CD4-positive, alpha-beta T cell treated with Interleukin-15 for 1 hour (primary cell): ENCODE measurements around the gene UBE2N.
A peak's percentile ranks its signal among the peaks of the same experiment; 100 is the strongest.

Experiments
- DNase-seq: peaks from one replicate; pipeline ENCODE4 v3.0.0-alpha.2; 2020

Gene UBE2N

GRCh38 chr12:93441617-93442410 is at the start of gene UBE2N:
UBE2N (minus strand) TSS chr12:93441947; CDS start chr12:93441884, 63 bp downstream.
- peak; percentile 97 for DNase-seq

- DNase-seq = no peak
Observed at GRCh38 chr12:93484315-93484981, 42.7 kb upstream of the UBE2N start.

- DNase-seq = no peak
Observed at GRCh38 chr12:93483151-93483807, 41.5 kb upstream of the UBE2N start.

- no peak for DNase-seq
Observed at GRCh38 chr12:93482721-93483120, 41.0 kb upstream of the UBE2N start.

- DNase-seq = no peak
Observed at GRCh38 chr12:93476555-93476954, 34.8 kb upstream of the UBE2N start.

- no peak for DNase-seq
Observed at GRCh38 chr12:93469386-93469785, 27.6 kb upstream of the UBE2N start.

- DNase-seq = no peak
Observed at GRCh38 chr12:93468008-93468371, 26.2 kb upstream of the UBE2N start.

GRCh38 chr12:93467351-93468007 is 25.7 kb upstream of the UBE2N start, which contains the start of gene MRPL42:
MRPL42 (plus strand) TSS chr12:93467514; CDS start chr12:93469286, 1,772 bp downstream.
- DNase-seq = peak; percentile 90

- DNase-seq = no peak
Observed at GRCh38 chr12:93466625-93467350, 25.0 kb upstream of the UBE2N start.

GRCh38 chr12:93465841-93466240 is 24.1 kb upstream of the UBE2N start:
- DNase-seq = no peak

- peak; percentile 21 for DNase-seq
Observed at GRCh38 chr12:93461503-93461902, 19.8 kb upstream of the UBE2N start.

- DNase-seq = no peak
Observed at GRCh38 chr12:93460902-93461301, 19.2 kb upstream of the UBE2N start.

GRCh38 chr12:93460003-93460402 is 18.3 kb upstream of the UBE2N start:
- no peak for DNase-seq

GRCh38 chr12:93459097-93459496 is 17.4 kb upstream of the UBE2N start:
- DNase-seq = no peak

GRCh38 chr12:93456077-93456476 is 14.3 kb upstream of the UBE2N start:
- DNase-seq = no peak

GRCh38 chr12:93453633-93454032 is 11.9 kb upstream of the UBE2N start:
- DNase-seq = no peak

GRCh38 chr12:93451423-93452158 is 9.8 kb upstream of the UBE2N start:
- no peak for DNase-seq

GRCh38 chr12:93449277-93449676 is 7.5 kb upstream of the UBE2N start:
- DNase-seq = no peak

- no peak for DNase-seq
Observed at GRCh38 chr12:93448796-93449195, 7.0 kb upstream of the UBE2N start.

GRCh38 chr12:93447555-93448290 is 6.0 kb upstream of the UBE2N start:
- no peak for DNase-seq

- DNase-seq = no peak
Observed at GRCh38 chr12:93443576-93443975, 1.8 kb upstream of the UBE2N start.
